Left colon (tissue), 2 donors: ENCODE results near the gene NCKAP5. TPM values are rescaled to one million over a fixed set of nuclear protein-coding genes. Genes with fewer than 3 reads are reported as not detected.
"Not testable (repeated sequence)": the region's sequence is repeated elsewhere in the genome, so short reads cannot be mapped to it uniquely, and the experiment has no call there.

Source experiments
- ATAC-seq: fragments of 200-7000 bp; cut with Tn5 transposase; one replicate; pipeline ENCODE4 v1.9.1; 2020; ENCODE audit warnings: mild to moderate bottlenecking, moderate library complexity
- DNase-seq, 2 donors: peaks; one replicate each; pipeline ENCODE4 v3.0.0-alpha.2; 2020
- intact Hi-C, 2 donors: fragments of 100-400 bp; cut with DNase I in 1 of 2; cut with micrococcal nuclease in 1 of 2; formaldehyde crosslinking; loops; one replicate each; pipeline versions ENCODE4 v1.11.2 to v1.14.0; 2022; cut with DNase I, micrococcal nuclease
- total RNA-seq, 2 donors: library from RNA; stranded (reverse); fragmentation: NEBNext Ultra II Directional; extraction: Animal tissue kit (Norgen Biotek cat#: 25700); gene quantifications; one replicate each; pipeline ENCODE4 v1.2.1, GENCODE V29; 2021
- donor health status: DM: no; HTN: no; CAD: no.
- donor health status: DM: yes; HTN: yes; CAD: no.

NCKAP5 gene
- total RNA-seq, 2 donors from 2014 or later = 2.0 to 5.8 TPM

GRCh38 chr2:133218204-133218603 is 350.1 kb downstream of the NCKAP5 start:
- intact Hi-C loops = no loop called here
- DNase-seq (no peak), ATAC-seq (no peak)

- DNase-seq (no peak), ATAC-seq (no peak)
- intact Hi-C loops = no loop called here
Observed at GRCh38 chr2:133215477-133215876, 352.8 kb downstream of the NCKAP5 start.

GRCh38 chr2:133213651-133214050 is 354.6 kb downstream of the NCKAP5 start:
- DNase-seq = no peak
- no peak for ATAC-seq
- intact Hi-C loops = no loop called here

GRCh38 chr2:133209325-133209724 is 358.9 kb downstream of the NCKAP5 start:
- intact Hi-C loops = no loop called here
- ATAC-seq = no peak
- DNase-seq = no peak

- intact Hi-C loops, ATAC-seq, DNase-seq: not testable (repeated sequence)
Observed at GRCh38 chr2:133206666-133207065, 361.6 kb downstream of the NCKAP5 start.

- DNase-seq = no peak
- ATAC-seq = no peak
- intact Hi-C loops = no loop called here
Observed at GRCh38 chr2:133204421-133204820, 363.8 kb downstream of the NCKAP5 start.

GRCh38 chr2:133200684-133201421 is 367.4 kb downstream of the NCKAP5 start:
- intact Hi-C loops = no loop called here
- DNase-seq (no peak), ATAC-seq (no peak)

GRCh38 chr2:133198678-133199077 is 369.6 kb downstream of the NCKAP5 start:
- ATAC-seq = no peak
- intact Hi-C loops = no loop called here
- DNase-seq = no peak

- DNase-seq (no peak), ATAC-seq (no peak)
- intact Hi-C loops = no loop called here
Observed at GRCh38 chr2:133197156-133197555, 371.1 kb downstream of the NCKAP5 start.

GRCh38 chr2:133194777-133195335 is 373.4 kb downstream of the NCKAP5 start:
- DNase-seq (no peak), ATAC-seq (no peak)
- intact Hi-C loops = no loop called here

- no peak for ATAC-seq
- no peak for DNase-seq
- intact Hi-C loops = no loop called here
Observed at GRCh38 chr2:133194362-133194655, 374.0 kb downstream of the NCKAP5 start.

GRCh38 chr2:133193544-133194361 is 374.5 kb downstream of the NCKAP5 start:
- no peak for DNase-seq
- intact Hi-C loops = no loop called here
- no peak for ATAC-seq

- ATAC-seq = no peak
- DNase-seq = no peak
- intact Hi-C loops = no loop called here
Observed at GRCh38 chr2:133192028-133192427, 376.2 kb downstream of the NCKAP5 start.

GRCh38 chr2:133177196-133177595 is 391.1 kb downstream of the NCKAP5 start:
- ATAC-seq (no peak), DNase-seq (no peak)
- intact Hi-C loops = no loop called here

GRCh38 chr2:133175926-133176325 is 392.3 kb downstream of the NCKAP5 start:
- DNase-seq (no peak), ATAC-seq (no peak)
- intact Hi-C loops = no loop called here

- ATAC-seq (no peak), DNase-seq (no peak)
- intact Hi-C loops = loop anchor here in 1 of 2 donors (5.0 kb wide), 1 partner anchor 626 kb away; no protein-coding TSS in a partner anchor
Observed at GRCh38 chr2:133173224-133173623, 395.0 kb downstream of the NCKAP5 start.

- intact Hi-C loops = loop anchor here in 1 of 2 donors (5.0 kb wide), 1 partner anchor 624 kb away; no protein-coding TSS in a partner anchor
- peak; percentile 66 for ATAC-seq
- no peak for DNase-seq
Observed at GRCh38 chr2:133171393-133172004, 396.8 kb downstream of the NCKAP5 start.

- DNase-seq (no peak), ATAC-seq (no peak)
- intact Hi-C loops = no loop called here
Observed at GRCh38 chr2:133169274-133169912, 398.9 kb downstream of the NCKAP5 start.

GRCh38 chr2:133167990-133168389 is 400.3 kb downstream of the NCKAP5 start:
- ATAC-seq = no peak
- intact Hi-C loops = no loop called here
- no peak for DNase-seq
